Activated CD4-positive, alpha-beta T cell treated with anti-CD3 and anti-CD28 coated beads, Interleukin-2, Interleukin-6, amounts not matched to agents 100 ng/mL and 50 ng/mL, durations not matched to agents 16 hours and 8 hours (primary cell): ENCODE measurements around the gene WNT9A.

ENCODE experiments used
- DNase-seq: peaks from one replicate; pipeline ENCODE4 v3.0.0-alpha.2; 2020

Gene WNT9A

GRCh38 chr1:227907439-227908015 lies 40.2 kb downstream of the WNT9A start:
- DNase-seq: no peak

- no peak for DNase-seq
These were observed 41.1 kb downstream of the WNT9A start for GRCh38 chr1:227906550-227907071.

GRCh38 chr1:227905573-227906487 lies 41.9 kb downstream of the WNT9A start:
- DNase-seq: no peak

GRCh38 chr1:227904541-227905335 lies 43.0 kb downstream of the WNT9A start:
- no peak for DNase-seq

GRCh38 chr1:227903614-227904501 lies 43.9 kb downstream of the WNT9A start:
- no peak for DNase-seq

GRCh38 chr1:227903061-227903521 lies 44.6 kb downstream of the WNT9A start:
- no peak for DNase-seq

- no peak for DNase-seq
These were observed 45.1 kb downstream of the WNT9A start for GRCh38 chr1:227902641-227902990.

- peak; percentile 14 for DNase-seq
These were observed 45.7 kb downstream of the WNT9A start for GRCh38 chr1:227901906-227902640.

GRCh38 chr1:227901239-227901905 lies 46.4 kb downstream of the WNT9A start:
- no peak for DNase-seq

GRCh38 chr1:227900571-227901051 lies 47.1 kb downstream of the WNT9A start:
- DNase-seq: no peak

GRCh38 chr1:227899820-227900449 lies 47.8 kb downstream of the WNT9A start:
- no peak for DNase-seq

- DNase-seq: no peak
These were observed 48.5 kb downstream of the WNT9A start for GRCh38 chr1:227899141-227899819.

GRCh38 chr1:227898502-227899140 lies 49.1 kb downstream of the WNT9A start:
- no peak for DNase-seq

GRCh38 chr1:227897704-227898438 lies 49.9 kb downstream of the WNT9A start:
- no peak for DNase-seq

- no peak for DNase-seq
These were observed 50.7 kb downstream of the WNT9A start for GRCh38 chr1:227896710-227897655.

- no peak for DNase-seq
These were observed 51.7 kb downstream of the WNT9A start for GRCh38 chr1:227895828-227896685.
